LNCaP clone FGC (cell line): ENCODE measurements around the gene MEOX1.

Experiments used
- DNase-seq: peaks from one replicate; pipeline ENCODE4 v3.0.0-alpha.2; 2011; ENCODE audit warnings: low read depth
- H3K4me3 ChIP-seq: 2 replicates; pipeline ENCODE4 v1.5.1; 2011; ENCODE audit warnings: mild to moderate bottlenecking, low read depth, low read length, control low read depth
- CTCF ChIP-seq: IDR thresholded peaks from 2 replicates; pipeline ENCODE4 v1.5.1; 2012; ENCODE audit warnings: mild to moderate bottlenecking; ENCODE audit not compliant: control insufficient read depth, insufficient read depth; ENCODE audit errors: extremely low read depth

The MEOX1 gene

DNA sequence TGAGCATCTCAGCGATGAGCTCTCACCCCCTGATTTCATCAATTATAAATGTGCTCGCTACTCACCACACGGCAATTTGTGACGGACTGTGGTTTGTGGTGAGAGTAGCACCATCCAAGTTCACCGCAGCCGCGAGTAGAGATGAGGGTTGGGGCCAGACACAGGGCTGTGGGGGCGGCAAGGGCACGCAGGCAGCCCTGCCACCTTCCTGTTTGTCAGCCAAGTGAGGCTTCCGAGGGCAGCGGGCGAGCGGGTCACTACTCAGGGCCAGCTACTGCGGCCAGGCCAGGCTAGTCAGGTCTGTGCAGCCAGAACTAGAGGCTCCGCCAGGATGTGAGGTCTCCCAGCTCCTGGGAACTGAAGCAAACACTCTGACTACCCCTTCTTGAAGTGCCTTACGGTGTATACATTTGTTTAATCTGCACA is 39.6 kb upstream of the MEOX1 start:
- TF ChIP-seq CTCF = no peak
- no peak overlapping the region for H3K4me3 ChIP-seq
- no peak for DNase-seq

DNA sequence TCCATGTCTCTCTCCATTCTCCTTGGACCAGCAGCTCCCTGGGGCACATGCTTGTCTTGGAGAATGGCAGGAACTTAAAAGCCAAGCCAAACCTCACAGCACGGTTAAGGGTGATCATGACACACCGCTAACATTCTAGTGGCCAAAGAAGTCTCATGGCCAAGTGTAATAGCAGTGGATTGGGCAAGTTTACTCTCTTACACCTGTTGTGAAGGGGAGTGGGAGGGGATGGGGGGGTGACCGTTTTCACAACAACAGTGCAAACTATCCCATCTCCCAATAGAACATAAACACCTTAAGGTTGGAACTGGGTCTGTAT is 37.7 kb upstream of the MEOX1 start:
- TF ChIP-seq CTCF = no peak
- DNase-seq = no peak
- no peak overlapping the region for H3K4me3 ChIP-seq

GRCh38 chr17:43698678-43699437 is 37.1 kb upstream of the MEOX1 start:
- DNase-seq = no peak
- TF ChIP-seq CTCF = no peak
- no peak overlapping the region for H3K4me3 ChIP-seq

DNA sequence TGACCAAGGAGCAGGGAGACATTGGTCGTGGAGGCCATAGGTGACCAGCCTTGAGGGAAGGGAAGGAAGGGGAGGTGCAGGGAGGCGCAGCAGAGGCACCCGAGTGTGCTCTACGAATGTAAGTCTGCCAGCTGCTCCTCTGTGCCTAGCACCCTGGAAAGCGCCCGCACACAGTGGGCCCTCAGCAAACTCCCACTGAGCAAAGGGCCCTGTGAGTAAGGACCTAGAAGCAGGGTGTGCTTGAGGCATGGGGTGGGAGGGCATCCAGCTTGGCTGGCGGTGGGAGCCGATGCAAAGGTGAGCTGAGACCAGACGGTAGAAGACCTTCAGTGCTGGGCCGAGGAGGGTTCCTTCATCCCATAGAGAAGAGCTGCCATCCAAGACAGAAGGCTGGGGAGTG is 36.2 kb upstream of the MEOX1 start:
- H3K4me3 ChIP-seq = no peak overlapping the region

DNA sequence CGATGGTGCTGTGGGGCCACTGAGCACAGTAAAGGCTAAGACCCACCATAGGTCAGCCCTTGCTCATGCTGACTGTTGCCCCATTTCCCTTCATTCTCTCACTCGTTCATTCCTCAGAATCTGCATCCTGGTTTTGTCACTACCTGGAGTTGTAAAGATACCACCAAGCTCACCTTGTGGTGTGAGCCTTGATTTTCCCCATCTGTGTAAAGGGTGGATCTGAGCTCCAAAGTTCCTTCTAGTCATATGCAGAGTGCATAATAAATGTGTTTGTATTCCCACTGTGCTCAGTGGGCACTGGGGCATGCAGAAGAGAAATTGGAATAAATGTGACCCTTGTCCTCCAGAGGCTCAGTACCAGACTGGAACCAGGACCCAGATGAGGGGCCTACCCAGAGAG is 35.2 kb upstream of the MEOX1 start:
- no peak for DNase-seq
- H3K4me3 ChIP-seq = no peak overlapping the region
- no peak for TF ChIP-seq CTCF

More for the DNA sequence above, 36.2 kb upstream of the MEOX1 start:
- TF ChIP-seq CTCF = no peak
- no peak for DNase-seq

- H3K4me3 ChIP-seq = no peak overlapping the region
- TF ChIP-seq CTCF = no peak
- DNase-seq = no peak
Observed at GRCh38 chr17:43695970-43696865, 34.5 kb upstream of the MEOX1 start.
